Inferior parietal cortex (tissue), 1 donor: ENCODE results near the gene SPATA3.
"Not testable (repeated sequence)": the region's sequence is repeated elsewhere in the genome, so short reads cannot be mapped to it uniquely, and the experiment has no call there.

ENCODE experiments used
- DNase-seq: peaks from one replicate; pipeline ENCODE4 v3.0.0-alpha.2; 2016; ENCODE audit errors: extremely low spot score

The SPATA3 gene

DNA sequence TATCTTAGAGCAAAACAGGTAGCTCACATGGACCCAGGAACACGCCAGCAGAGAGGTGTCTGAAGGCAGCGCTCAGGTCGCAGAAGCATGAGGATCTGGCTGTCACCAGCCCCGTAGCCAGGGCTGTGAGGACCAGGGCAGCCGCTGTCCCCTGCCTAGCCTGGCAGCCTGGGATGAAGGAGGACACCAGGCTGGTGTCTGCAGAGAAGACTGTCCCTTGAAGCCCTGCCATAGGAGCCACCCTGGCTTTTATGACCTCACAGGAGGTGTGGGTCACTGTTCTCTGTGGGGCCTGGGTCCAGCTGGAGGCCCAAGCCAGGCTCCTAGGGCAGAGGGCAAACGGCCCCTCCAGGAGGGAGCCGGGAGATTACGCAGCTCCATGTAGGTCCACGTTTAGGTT is at the start of gene SPATA3:
SPATA3 (plus strand) TSS at position 301 of the 400 bp plus-strand sequence. CDS start 113 bp downstream, outside the sequence.
- no peak for DNase-seq

DNA sequence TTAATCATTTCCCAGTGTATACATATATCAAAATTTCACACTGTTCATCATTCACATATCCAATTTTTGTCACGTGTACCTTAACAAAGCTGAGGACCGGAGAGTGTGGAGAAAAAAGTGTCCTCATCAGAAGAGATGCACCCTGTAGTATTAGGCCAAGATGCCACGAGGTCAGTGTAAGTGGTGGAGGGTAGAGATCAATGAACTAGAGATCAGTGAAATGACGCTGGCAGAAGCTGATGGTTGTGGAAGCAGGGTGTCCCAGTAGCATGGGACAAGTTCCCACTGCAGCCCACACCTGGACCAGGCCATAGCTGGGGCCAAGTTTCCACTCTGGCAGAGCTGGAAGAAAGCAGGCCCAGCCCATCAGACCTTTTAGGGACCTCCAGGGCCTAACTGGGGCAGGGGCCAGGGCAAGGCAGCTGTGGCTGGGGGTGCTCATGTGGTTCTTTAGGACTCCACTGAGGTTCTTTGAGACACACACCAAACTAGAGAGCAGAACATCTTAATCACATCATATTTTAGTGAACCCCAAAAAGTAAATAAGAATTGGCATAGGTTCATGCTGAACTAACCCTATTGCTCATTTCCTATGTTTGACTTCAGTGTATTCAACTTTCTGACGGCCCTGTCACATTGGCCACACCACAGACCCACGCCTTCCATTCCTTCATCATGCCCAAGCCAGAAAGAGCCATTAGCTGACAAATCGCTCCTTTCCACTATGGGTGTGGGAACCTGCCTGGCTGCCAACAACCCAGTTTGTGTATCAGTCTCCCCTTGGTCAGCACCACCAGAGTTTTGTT is 49.3 kb upstream of the SPATA3 start:
- no peak for DNase-seq

DNA sequence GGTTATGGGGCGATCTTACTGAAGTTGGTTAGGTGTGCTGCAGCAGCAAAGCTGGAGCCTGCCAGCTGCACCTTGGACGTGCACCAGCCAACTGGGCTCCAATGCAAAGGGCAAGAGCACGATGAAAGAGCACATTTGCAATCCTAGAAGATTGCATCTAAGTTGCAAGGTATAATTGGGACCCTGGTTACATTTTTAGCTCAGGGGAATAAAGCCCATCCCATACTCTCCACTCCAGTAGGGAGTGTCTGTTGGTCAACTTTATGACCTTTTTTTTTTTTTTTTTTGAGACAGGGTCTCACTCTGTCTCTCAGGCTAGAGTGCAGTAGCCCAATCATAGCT is 48.7 kb upstream of the SPATA3 start:
- no peak for DNase-seq

DNA sequence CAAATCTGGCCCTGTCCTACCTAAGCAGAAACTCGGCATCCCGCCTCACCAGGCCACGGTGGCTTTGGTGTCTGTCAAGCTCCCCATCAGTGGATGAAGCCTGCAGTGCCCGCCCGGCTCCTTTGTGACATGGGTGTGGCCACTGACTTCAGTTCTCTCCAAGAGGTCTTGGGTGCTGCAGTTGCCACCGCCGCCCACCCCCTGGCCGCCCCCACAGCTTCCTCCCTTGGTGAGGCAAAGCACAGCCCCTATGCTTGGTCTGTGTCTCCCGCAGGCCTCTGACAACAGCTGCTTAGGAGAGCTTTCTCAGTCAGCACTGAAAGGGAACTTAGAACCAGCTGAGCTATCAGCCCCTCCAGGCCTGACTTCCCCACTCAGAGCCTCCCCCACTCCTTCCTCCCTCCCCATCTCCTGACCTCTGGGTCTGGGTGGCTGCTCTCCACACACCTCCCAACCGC is 48.0 kb upstream of the SPATA3 start:
- DNase-seq, result no peak

DNA sequence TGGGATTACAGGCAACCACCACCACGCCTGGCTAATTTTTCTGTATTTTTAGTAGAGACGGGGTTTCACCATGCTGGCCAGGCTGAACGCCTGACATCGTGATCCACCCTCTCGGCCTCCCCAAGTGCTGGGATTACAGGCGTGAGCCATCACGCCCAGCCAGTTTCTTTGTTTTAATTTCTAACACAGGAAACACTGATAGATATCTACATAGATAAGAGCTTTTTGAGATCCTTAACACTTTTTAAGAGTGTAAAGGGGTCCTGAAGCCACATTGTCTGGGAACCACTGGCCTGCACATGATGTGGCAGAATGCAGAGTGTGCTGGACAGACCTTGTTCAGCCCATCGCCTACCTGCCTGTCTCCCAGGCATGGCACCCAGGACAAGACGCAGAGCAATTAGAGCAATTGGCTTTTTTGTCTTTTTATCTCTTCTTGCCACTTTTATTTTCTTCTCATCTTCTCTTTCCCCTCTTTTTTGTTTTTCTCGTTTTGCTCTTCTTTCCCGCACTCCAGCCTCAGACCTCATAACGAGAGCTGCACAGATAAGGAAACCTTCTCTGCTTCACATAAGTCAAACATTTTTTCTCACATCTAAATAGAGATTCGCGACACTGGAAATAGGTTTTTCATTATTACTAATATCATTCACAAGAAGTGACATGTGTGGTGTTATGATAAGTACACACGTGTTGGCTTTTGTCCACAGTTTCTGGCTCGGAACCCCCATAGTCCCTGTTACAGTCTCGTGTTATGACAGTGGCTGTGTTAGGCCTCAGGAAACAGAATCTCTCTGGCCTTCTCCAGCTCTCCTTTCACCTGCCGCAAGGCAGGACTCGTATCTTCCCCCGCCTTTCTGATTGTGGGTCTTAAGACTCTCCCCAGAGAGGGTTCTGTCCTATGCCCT is 45.7 kb upstream of the SPATA3 start:
- no peak for DNase-seq

DNA sequence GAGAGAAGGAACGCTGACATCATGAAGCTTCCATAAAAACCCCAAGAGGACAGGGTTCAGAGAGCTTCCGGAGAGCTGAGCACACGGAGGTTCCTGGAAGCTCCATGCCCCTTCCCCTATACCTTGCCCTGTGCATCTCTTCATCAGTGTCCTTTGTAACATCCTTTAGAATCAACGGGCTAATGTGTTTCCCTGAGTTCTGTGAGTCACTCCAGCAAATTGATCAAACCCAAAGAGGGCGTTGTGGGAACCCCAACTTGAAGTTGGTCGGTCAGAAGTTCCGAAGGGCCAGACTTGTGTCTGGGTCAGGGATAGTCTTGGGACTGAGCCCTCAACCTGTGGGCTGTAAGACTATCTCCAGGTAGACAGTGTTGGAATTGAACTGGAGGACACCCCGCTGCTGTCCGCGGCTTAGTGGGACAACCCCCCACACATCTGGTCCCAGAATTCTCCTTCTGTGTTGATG is 45.0 kb upstream of the SPATA3 start:
- DNase-seq, result no peak

DNA sequence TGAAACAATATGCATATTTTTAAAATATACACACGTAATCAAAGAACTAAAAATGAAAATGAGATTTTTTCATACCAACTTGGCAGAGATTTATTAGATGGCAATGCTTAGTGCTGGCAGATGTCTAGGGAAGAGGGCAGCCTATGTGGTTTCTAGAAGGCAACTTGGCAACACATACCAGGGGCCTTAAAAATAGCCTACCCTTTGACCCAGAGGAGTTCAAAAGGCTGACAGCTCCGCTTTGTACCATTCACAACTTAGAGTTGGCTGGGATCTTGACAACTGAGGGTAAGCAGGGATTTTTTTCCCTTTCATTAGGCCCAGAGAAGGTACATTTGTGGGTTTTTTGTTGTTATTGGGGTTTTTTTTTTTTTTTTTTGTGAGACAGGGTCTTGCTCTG is 44.5 kb upstream of the SPATA3 start:
- DNase-seq, result no peak

DNA sequence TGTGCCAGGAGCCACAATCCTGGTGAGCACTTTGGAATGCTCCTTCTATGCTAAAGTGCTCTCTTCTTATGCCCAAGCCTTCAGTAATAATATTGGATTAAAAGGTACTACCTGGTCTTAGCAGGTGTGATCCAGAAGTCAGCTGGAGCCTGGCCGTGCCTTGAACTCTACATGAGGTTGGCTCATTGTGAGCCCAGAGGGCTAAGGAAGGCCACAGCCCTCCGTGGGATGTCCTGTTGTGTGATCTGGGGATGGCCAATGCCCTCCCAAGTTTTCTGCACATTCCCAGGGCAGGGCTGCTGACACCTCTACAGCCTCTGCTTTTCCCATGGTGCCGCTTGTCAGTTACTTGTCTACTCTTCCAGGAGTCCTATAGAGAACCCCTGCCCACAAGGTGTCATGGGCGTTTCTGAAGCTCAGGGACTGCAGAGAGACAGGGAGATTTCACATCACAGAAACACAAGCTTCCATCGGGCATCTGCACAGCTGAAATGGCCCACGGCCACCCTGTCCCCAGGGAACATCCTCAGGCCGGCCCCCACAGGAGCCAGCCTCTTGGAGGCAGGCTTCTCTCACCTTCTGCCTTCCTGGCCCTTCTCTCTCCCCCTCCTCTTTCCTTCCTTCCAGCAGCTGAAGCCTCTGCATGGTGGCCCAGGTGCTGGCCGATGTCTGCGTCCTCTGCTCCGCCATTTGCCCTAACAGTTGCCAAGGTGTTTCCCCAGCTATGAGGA is 43.5 kb upstream of the SPATA3 start:
- DNase-seq, result no peak

DNA sequence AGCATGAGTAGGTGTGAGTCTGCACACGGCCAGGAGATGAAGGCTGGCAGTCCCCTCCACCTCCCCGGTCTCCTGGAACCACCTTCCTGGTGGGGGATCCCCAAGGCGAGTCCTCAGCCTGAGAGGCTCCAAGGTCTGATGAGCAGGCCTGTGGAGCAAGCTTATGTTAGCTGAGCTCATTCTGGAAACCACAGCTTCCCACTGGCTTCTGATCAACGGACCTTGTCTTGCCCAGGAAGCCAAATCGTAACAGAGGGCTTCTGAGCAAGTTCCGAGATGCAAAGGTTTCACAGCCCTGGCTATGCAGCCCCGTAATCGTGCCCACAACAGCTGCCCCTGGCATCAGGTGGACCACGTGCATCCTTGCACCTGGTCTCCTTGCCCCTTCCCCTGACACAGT is 42.1 kb upstream of the SPATA3 start:
- DNase-seq, result no peak

DNA sequence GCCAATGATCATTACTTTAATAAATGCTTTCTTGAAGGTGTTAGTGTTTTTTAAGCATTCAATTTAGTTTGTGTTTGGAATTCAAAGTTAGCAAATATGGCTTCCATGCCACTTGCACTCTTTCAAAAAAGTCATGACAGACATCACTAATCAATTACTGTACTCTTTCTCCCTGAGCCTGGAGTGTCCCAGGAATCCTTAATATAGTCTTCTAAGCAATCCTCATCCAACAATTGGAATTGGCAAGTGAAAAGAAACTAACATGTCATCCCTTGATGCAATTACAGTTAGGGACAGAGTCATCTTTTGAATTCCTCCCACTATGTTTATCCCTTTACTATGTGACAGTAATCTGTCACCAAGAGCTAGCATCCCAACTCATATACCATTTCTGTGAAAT is 41.2 kb upstream of the SPATA3 start:
- no peak for DNase-seq

DNA sequence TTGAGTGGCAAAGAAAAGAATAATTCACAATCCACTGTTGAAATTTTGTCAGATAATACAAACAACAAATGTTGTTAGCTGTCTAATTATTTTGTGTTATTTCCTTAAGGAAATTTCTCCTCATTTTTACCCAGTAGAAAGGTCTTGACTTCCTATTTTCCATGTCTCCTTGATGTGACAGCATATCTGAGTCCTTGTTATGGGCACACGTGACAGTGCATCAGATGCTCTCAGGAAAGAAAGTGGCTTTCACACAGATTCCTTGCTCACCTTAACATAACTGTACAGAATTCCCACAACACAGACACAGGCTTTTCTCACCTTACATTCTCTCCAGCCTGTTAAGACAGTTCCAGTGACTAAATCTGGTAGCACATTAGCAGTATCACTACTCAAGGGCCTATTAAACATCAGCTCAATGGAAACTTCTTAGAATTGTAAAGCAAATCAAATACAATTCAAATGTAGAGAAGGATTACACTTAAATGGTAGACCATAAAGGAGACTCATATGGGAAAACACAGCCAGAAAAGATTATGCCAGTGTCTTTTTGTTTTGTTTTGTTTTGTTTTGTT is 40.7 kb upstream of the SPATA3 start:
- DNase-seq, result no peak

DNA sequence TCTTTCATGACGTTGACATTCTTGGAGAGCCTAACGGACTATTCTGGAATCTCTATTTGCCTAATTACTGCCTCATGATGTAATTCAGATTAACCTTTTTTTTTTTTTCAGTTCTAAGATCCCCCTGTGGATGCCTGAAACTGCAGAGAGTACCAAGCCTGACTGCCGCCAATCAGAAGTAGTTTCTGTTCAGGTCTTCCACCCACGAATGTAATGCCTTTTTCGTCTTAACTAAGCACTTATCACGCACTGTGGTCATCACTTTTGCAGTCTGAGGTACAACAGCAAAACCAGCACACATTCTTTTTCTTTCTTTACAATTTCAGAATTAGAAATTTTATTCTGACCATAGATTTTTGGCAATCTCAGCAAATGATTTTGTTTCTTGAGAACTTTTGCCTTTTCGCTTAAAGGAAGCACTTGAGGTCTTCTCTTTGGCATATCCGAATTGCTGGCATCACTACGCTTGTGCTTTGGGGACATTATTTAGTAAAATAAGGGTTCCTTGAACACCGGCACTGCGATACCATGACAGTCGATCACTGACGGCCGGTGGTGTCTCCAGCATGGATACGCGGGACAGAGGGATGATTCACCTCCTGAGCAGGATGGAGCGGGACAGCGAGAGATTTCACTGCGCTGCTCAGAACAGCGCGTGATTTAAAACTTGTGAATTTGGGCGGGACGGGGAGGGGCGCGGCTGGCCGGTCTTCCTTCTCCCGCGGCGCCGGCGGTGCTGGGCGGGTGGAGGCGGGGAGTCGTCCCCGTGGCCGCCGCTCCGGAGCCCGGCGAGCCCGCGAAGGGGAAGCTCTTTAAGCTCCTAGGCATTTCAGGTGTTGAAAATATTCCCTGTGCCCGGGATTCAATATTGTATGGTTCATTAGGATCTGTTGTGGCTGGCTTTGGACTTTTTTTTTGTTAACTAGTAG is 38.8 kb upstream of the SPATA3 start:
- no peak for DNase-seq

DNA sequence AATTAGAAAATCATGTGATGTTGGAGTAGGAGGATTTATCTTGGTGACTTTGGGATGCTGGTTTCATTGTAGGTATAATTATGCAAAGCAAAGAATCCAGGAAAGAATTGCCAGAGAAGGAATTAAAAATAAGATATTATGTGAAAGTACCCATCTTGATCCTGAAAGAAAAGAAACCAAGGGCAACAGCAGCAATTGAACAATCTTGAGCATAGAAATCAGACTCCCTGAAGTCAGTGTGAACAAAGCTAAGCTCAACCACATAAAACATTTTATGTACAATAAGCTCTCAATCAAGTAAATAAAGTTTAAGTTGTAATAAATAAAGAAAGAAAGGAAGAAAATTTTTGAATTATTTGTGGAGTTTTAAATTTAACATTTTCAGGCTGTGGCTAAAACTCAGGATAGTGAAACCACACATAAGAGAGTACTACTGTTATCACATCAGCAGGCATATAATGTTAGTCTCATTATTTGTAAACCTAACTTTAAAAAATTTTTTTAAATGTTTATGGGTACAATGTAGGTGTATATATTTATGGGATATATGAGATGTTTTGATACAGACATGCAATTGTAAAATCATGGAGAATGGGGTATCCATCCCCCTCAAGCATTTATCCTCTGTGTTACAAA is 38.0 kb upstream of the SPATA3 start:
- DNase-seq, result no peak

DNA sequence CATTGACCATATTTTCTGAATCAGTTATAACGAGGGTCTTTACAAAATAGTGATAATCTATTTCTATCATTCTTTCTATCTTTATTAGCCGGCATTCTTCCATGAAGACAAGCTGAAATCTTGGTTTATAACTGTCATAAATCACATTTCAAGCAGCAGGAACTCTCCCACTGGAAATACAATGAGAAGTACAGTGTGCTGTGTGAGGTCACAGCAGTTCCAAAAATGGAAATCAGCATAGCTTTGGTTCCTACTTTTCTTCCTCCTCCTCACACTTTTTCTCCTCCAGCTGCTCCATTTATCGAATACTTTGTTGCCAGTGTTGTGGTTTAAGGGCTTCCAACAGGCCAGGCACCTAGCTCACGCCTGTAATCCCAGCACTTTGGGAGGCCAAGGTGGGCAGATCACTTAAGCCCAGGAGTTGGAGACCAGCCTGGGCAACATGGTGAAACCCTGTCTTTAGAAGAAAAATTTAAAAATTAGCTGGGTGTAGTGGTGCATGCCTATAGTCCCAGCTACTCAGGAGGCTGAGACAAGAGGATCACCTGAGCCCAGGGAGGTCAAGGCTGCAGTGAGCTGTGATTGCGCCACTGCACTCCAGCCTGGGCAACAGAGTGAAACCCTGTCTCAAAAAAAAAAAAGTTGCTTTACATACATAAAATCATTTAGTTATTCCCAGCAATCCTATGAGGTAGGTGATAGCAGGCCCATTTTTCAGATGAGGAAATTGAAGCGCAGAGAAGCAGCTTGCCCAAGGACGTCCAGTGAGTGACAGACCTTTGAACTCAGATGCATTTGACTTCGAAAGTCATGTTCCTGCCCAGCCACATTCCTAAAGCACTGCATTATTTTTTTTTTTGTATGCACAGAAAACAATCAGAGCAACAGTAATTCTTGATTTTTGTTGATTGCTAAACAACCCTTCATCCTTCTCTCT is 36.8 kb upstream of the SPATA3 start:
- DNase-seq, result no peak

DNA sequence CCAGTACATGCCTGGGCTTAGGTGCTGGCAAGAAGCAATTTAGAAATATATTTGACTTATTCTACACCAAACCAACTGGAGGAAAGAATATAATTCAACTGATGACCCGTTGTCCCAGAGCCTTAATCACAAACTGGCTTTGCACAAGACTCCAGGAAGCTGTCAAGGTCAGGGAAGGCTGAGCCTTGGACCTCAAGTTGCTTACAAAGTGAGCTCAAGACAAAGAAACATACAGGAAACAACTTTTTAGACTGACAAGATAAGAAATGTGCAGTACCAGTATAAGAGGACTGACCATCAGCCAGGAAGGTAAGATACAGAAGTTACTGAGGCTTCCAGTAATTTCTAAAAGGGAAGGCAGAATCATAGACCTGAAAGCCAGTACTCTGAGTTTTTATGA is 35.9 kb upstream of the SPATA3 start:
- DNase-seq, result no peak

DNA sequence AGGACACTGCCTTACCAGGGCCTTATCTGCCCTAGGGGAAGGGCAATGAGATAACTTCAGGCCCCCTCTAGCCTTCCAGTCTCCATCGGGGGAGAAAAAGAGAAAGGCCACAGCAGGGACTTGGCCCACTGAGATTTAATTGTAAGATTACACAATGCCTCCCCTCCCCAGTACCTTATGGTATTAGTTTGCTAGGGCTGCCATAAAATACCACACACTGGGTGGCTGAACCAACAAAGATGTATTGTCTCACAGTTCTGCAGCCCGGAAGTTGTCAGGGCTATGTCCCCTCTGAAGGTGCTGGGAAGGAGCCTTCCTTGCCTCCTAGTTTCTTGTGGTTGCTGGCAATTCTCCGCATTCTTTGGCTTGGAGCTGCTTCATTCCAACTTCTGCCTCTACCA is 34.8 kb upstream of the SPATA3 start:
- DNase-seq, result no peak

DNA sequence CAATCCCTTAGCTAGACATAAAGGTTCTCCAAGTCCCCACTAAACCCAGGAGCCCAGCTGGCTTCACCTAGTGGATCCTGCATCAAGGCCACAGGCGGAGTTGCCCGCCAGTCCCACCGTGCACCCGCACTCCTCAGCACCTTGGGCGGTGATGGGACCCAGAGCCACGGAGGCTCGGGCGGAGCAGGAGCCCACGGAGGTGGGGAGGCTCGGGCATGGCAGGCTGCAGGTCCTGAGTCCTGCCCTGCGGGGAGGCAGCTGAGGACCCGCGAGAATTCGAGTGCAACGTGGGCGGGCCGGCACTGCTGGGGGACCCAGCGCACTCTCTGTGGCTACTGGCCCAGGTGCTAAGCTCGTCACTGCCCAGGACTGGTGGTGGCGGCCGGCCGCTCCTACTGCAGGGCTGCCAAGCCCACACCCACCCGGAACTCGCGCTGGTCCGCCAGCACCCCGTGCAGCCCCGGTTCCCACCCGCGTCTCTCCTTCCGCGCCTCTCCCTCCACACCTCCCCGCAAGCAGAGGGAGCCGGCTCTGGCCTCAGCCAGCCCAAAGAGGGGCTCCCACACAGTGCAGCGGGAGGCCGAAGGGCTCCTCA is 31.7 kb upstream of the SPATA3 start:
- no peak for DNase-seq

DNA sequence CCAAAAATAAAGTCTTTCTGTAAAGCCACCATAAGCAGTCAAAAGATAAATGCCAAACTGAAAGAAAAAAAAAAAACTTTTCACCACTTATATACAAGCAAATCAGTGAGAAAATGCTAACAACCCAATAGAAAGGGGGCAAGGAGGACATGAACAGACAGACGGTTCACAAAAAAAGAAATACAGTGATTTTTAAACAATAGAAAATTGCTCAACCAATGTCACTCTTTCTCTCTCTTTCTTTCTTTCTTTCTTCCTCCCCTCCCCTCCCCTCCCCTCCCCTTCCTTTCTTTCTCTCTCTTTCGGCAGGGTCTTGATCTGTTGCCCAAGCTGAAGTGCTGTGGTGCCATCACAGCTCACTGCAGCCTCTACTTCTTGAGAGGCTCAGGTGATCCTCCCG is 28.8 kb upstream of the SPATA3 start:
- DNase-seq, result no peak

DNA sequence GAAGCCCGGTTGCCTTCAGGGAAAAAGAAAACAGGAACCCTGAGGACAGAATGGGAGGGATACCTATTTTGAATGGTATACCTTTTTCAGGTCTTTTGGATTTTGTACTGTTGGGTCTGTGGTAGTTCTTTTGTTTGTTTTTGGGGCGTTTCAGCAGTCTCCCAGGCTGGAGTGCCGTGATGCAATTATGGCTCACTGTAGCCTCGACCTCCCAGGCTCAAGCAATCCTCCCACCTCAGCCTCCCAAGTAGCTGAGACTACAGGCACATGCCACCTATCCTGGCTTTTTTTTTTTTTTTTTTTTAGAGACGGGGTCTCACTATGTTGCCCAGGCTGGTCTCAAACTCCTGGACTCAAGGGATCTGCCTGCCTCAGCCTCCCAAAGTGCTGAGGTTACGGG is 27.6 kb upstream of the SPATA3 start:
- not testable (repeated sequence) for DNase-seq
